ENCODE results near the gene CHST1.

- no peak for TF ChIP-seq NFE2L2 (conservative IDR thresholded peaks at IDR 0.05; ENCODE audit: low read length)
- no peak for TF ChIP-seq CTCF (IDR thresholded peaks at IDR 0.05)
- no peak for TF ChIP-seq MYC (IDR thresholded peaks at IDR 0.05; ENCODE audit: borderline replicate concordance, low read length)
- TF ChIP-seq PBX3 (IDR thresholded peaks at IDR 0.05) = no peak
- TF ChIP-seq JUNB (IDR thresholded peaks at IDR 0.05) = no peak
- no peak for TF ChIP-seq USF2 (IDR thresholded peaks at IDR 0.05)
- TF ChIP-seq NR3C1 (IDR thresholded peaks at IDR 0.05) = no peak
- no peak for TF ChIP-seq MAFK (IDR thresholded peaks at IDR 0.05; ENCODE audit: partially characterized antibody)
- no peak for TF ChIP-seq SMC3 (IDR thresholded peaks at IDR 0.05)
- TF ChIP-seq TFCP2L1 (CRISPR knock-in tag; IDR thresholded peaks at IDR 0.05) = no peak
- TF ChIP-seq ESRRA (IDR thresholded peaks at IDR 0.05; ENCODE audit: borderline replicate concordance, low read length) = no peak
- TF ChIP-seq EP300 (IDR thresholded peaks at IDR 0.05) = no peak
- no peak for TF ChIP-seq BHLHE40 (IDR thresholded peaks at IDR 0.05; ENCODE audit: low read depth, low read length)
- TF ChIP-seq ZFP36 (IDR thresholded peaks at IDR 0.05; ENCODE audit: borderline replicate concordance, partially characterized antibody) = no peak
Measured at GRCh38 chr11:45653277-45653676, 12.1 kb downstream of the CHST1 start.
